Body of pancreas (tissue), 4 donors: ENCODE results near the gene TTYH2. TPM values are rescaled to one million over a fixed set of nuclear protein-coding genes. Genes with fewer than 3 reads are reported as not detected.
A peak's percentile ranks its signal among the peaks of the same experiment; 100 is the strongest.

Source experiments
- ATAC-seq: fragments of 150-250 bp; one replicate; pipeline ENCODE4 v1.9.1; 2016
- DNase-seq, 4 donors: peaks; one replicate each; pipeline ENCODE4 v3.0.0-alpha.2; 2019
- H3K27ac ChIP-seq, 4 donors: fragments of 200-600 bp; sonication (generic); 1 replicate in 3 of 4; 2 replicates in 1 of 4; pipeline versions ENCODE4 v1.5.1 to v1.6.1; 2016 to 2019; ENCODE audit warnings: mild to moderate bottlenecking in 1 of 4, mixed read lengths in 1 of 4, moderate library complexity in 1 of 4
- H3K27me3 ChIP-seq, 2 donors: fragments of 200-600 bp; sonication (generic); one replicate each; pipeline ENCODE4 v1.6.0; 2016; ENCODE audit warnings: mild to moderate bottlenecking in 1 of 2
- H3K36me3 ChIP-seq, 2 donors: fragments of 200-600 bp; sonication (generic); replicated peaks in 1 of 2; 2 replicates each; pipeline ENCODE4 v1.5.1; 2016; ENCODE audit warnings: low read depth in 2 of 2; ENCODE audit not compliant: insufficient read depth in 1 of 2
- H3K4me1 ChIP-seq: fragments of 200-600 bp; sonication (generic); one replicate; pipeline ENCODE4 v1.6.0; 2016
- H3K4me3 ChIP-seq, 2 donors: fragments of 200-600 bp; sonication (generic); 1 replicate in 1 of 2; 2 replicates in 1 of 2; pipeline ENCODE4 v1.5.1; 2016 to 2019
- H3K9me3 ChIP-seq, 3 donors: fragments of 200-600 bp; sonication (generic); 1 replicate in 2 of 3; 2 replicates in 1 of 3; pipeline ENCODE4 v1.5.1; 2016
- CTCF ChIP-seq, 7 experiments: fragments of 450-650 bp in 4 of 7; fragments of 200-600 bp in 3 of 7; sonication (generic) in 3 of 7; IDR thresholded peaks; one replicate each; pipeline ENCODE4 v1.5.1; 2016 to 2019; ENCODE audit warnings: antibody characterized with exemption in 7 of 7
- POLR2A ChIP-seq, 3 donors: fragments of 450-650 bp; IDR thresholded peaks; one replicate each; pipeline ENCODE4 v1.6.1; 2016; ENCODE audit warnings: antibody characterized with exemption in 3 of 3, mild to moderate bottlenecking in 2 of 3
- WGBS, 2 donors: methylation state at CpG; one replicate each; pipeline ENCODE4 v1.1.5; 2017; 5-methylcytosine and 5-hydroxymethylcytosine counted together
- intact Hi-C: fragments of 100-400 bp; cut with DNase I; formaldehyde crosslinking; loops from one replicate; pipeline ENCODE4 v1.15.1; 2023
- total RNA-seq, 2 donors: library from RNA; depleted of rRNA; stranded (reverse); fragments of >200 nt; gene quantifications; one replicate each; pipeline ENCODE4 v1.1.0, GENCODE V29; 2016

Gene TTYH2
- total RNA-seq, 2 donors from 2014 or later: 8.0 to 14.8 TPM

GRCh38 chr17:74192950-74193781 lies 20.2 kb upstream of the TTYH2 start:
- no peaks in the 10 kb centered on the region for H3K27me3 ChIP-seq
- intact Hi-C loops: no loop called here
- peak overlapping the region in 2 of 4 donors; percentile 28 to 34 for H3K27ac ChIP-seq
- ATAC-seq (peak; percentile 48), DNase-seq (peak; percentile 21 to 81 (median 58))
- H3K36me3 ChIP-seq: no peaks in the 10 kb centered on the region
- 38 to 54% methylated on average over 7 to 12 of the region's 12 CpGs for WGBS, 2 donors
- H3K4me1 ChIP-seq: peaks cover 12% of the 10 kb centered on the region
- TF ChIP-seq POLR2A (IDR thresholded peaks at IDR 0.05) (no peak), CTCF (IDR thresholded peaks at IDR 0.05) (no peak)
- H3K9me3 ChIP-seq: no peaks in the 10 kb centered on the region
- no peak overlapping the region for H3K4me3 ChIP-seq

- H3K4me1 ChIP-seq: peaks cover 12% of the 10 kb centered on the region
- H3K36me3 ChIP-seq: no peaks in the 10 kb centered on the region
- intact Hi-C loops: no loop called here
- H3K9me3 ChIP-seq: no peaks in the 10 kb centered on the region
- H3K27me3 ChIP-seq: no peaks in the 10 kb centered on the region
- no peak overlapping the region for H3K27ac ChIP-seq
- ATAC-seq (no peak), DNase-seq (no peak)
- H3K4me3 ChIP-seq: no peak overlapping the region
- TF ChIP-seq CTCF (IDR thresholded peaks at IDR 0.05) (no peak), POLR2A (IDR thresholded peaks at IDR 0.05) (no peak)
- WGBS, 2 donors: 58 to 59% methylated on average over 8 to 9 of the region's 9 CpGs
Measured at GRCh38 chr17:74194682-74195081, 18.7 kb upstream of the TTYH2 start.

GRCh38 chr17:74196541-74197317 lies 16.6 kb upstream of the TTYH2 start:
- Histone ChIP-seq H3K27ac (no peak overlapping the region), H3K4me3 (no peak overlapping the region), H3K27me3 (peaks cover 0 to 5% of the 10 kb centered on the region in 2 donors), H3K4me1 (peaks cover 12% of the 10 kb centered on the region), H3K36me3 (no peaks in the 10 kb centered on the region), H3K9me3 (no peaks in the 10 kb centered on the region)
- no peak for DNase-seq
- 49 to 51% methylated on average over 14 to 30 of the region's 30 CpGs for WGBS, 2 donors
- intact Hi-C loops: no loop called here
- ATAC-seq: no peak
- TF ChIP-seq CTCF (IDR thresholded peaks at IDR 0.05) (no peak), POLR2A (IDR thresholded peaks at IDR 0.05) (no peak)

GRCh38 chr17:74197801-74198200 lies 15.6 kb upstream of the TTYH2 start:
- Histone ChIP-seq H3K36me3 (no peaks in the 10 kb centered on the region), H3K4me3 (no peak overlapping the region), H3K4me1 (peaks cover 10% of the 10 kb centered on the region), H3K9me3 (no peaks in the 10 kb centered on the region), H3K27ac (no peak overlapping the region), H3K27me3 (peaks cover 0 to 5% of the 10 kb centered on the region in 2 donors)
- DNase-seq (no peak), ATAC-seq (no peak)
- intact Hi-C loops: no loop called here
- 83 to 88% methylated on average over 2 of the region's 2 CpGs for WGBS, 2 donors
- TF ChIP-seq CTCF (IDR thresholded peaks at IDR 0.05) (no peak), POLR2A (IDR thresholded peaks at IDR 0.05) (no peak)
